ENCODE results near the gene VPS33A.
"Not testable (repeated sequence)": the region's sequence is repeated elsewhere in the genome, so short reads cannot be mapped to it uniquely, and the experiment has no call there.

VPS33A gene

DNA sequence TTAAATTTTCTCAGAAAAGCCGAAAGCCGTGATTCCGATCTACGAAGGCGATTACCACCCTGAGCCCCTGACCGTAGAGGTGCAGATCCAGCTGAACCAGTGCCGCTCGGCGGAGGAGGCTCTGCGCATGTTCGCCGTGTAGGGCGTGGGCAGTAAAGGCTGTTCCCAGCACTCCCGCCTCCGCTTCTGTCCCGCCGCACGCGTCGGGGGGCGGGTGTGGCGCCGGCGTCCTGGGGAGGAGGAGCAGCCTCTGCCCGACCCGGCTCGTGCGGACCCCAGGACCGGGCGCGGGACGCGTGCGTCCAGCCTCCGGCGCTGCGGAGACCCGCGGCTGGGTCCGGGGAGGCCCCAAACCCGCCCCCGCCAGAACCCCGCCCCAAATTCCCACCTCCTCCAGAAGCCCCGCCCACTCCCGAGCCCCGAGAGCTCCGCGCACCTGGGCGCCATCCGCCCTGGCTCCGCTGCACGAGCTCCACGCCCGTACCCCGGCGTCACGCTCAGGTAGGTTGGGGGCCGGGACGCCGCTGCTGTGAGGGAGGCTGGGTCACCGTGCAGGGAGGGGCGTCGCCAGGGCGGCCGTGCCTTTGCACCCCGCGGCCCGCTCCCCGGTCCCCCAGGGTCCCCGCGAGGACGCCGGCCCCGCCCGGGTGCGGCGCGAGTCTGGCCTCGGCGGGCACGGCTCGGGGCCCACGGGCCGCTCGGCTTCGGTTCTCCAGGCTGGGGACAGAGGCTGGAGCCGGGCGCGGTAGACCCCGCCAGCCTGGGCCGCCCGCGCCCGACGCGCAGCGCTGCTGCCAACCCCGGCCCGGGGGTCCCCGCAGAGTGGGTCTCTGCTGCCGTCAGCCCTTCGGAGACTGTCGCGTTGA lies 62.8 kb downstream of the VPS33A start, which contains the start of gene B3GNT4:
B3GNT4 (plus strand) TSS at position 409 of the 866 bp plus-strand sequence. CDS start 910 bp downstream, outside the sequence.
- peak; percentile 60 for DNase-seq

- DNase-seq, result not testable (repeated sequence)
Observed at GRCh38 chr12:122202811-122203210, 63.5 kb downstream of the VPS33A start.

DNA sequence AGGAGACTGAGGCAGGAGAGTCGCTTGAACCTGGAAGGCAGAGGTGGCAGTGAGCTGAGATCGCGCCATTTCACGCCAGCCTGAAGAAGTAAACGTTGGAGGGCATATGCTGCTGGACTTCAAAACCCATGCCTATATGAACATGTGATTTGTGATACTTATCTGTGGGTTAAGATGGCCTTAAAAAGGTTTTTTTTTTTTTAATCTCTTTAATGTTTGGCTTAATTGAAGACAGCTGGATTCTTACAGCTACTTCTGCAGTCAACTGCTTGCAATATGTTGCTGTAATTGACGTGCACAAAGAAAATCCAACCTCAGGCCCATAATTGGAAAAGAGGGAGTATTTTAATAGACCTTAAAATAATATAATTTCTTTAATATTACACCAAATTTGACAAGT lies 64.3 kb downstream of the VPS33A start:
- DNase-seq, result no peak

DNA sequence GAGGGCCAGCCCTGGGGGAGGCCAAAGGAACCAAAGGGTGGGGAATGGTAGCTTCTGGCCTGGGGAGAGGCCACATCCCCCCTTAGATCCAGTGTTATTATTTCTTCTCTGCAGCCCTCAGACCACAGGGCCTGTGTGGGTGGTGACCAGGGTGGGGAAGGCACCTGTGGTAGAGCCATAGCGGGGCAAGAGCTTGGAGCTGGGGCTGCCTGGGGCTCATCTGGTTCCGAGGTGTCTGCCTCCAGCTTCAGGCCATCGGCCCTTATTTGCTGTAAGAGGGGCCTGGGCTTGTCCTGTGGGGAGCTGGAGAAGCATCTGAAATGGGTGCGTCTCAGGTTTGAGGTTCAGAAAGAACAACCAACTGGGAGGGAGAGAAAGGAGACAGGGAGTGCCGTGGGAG lies 64.9 kb downstream of the VPS33A start:
- no peak for DNase-seq

DNA sequence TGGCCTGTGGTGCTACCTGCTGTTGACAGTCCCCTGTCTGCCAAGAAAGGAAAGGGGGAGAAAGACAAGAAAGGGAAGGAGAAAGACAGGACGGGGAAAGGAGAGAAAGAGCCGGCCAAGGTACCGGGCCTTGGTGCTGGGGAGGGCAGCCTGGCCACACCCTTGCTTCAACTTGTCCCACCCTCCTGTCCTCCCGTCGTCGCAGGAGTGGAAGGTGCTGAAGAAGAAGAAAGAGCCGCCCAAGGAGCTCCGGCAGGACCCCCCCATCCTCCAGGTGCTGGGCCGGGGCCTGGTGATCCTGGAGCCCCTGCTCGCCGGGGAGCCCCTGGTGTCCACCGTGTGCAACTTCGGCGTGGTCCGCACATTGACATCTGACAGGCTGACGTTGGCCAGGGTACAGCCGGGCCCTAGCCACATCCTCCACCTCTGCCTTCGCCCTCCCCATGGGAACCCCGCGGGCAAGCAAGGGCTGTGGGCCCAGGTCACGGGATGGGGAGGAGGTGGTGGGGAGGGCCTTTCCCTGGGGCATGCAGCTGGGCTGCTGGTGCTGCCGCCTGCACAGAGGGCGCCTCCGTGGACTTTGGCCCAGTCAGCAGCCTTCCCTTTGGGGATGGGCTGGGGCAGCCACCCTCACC lies 65.6 kb downstream of the VPS33A start:
- no peak for DNase-seq

DNA sequence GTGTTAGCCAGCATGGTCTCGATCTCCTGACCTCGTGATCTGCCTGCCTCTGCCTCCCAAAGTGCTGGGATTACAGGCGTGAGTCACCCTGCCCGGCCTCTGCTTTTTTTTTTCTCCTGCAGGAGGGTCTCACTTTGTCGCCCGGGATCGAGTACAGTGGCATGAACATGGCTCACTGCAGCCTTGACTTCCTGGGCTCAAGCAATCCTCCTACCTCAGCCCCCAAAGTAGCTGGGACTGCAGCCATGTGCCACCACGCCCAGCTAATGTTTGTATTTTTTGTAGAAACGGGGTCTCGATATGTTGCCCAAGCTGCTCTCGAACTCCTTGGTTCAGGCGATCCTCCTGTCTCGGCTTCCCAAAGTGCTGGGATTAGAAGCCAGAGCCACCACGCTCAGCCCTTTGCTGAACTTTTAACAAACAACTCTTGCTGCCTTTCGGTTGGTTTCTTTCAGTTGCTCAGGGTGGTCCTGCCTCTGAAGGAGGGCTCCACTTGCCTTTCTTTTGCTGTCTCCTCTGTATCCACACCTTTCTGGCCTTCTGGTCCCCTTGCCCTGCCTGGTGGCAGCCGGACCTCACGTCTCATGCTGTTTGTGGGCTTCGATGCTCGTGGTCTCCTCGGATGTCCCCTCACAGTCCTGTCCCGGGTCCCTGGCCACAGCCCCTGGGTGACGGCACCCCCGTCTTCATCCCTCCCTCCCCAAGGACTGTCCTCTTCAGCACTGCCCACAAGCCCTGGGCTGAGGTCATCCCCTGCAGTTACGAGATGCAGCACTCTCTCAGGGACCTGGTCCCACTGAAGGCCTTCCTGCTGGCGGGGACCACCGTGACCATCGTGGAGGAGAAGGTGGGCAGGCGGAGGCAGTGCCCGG lies 66.6 kb downstream of the VPS33A start:
- no peak for DNase-seq

GRCh38 chr12:122197612-122197966 lies 68.7 kb downstream of the VPS33A start:
- no peak for DNase-seq

GRCh38 chr12:122195405-122195804 lies 70.9 kb downstream of the VPS33A start:
- no peak for DNase-seq

GRCh38 chr12:122194804-122195203 lies 71.5 kb downstream of the VPS33A start:
- DNase-seq, result no peak

- DNase-seq, result no peak
Observed at GRCh38 chr12:122192441-122192840, 73.9 kb downstream of the VPS33A start.

DNA sequence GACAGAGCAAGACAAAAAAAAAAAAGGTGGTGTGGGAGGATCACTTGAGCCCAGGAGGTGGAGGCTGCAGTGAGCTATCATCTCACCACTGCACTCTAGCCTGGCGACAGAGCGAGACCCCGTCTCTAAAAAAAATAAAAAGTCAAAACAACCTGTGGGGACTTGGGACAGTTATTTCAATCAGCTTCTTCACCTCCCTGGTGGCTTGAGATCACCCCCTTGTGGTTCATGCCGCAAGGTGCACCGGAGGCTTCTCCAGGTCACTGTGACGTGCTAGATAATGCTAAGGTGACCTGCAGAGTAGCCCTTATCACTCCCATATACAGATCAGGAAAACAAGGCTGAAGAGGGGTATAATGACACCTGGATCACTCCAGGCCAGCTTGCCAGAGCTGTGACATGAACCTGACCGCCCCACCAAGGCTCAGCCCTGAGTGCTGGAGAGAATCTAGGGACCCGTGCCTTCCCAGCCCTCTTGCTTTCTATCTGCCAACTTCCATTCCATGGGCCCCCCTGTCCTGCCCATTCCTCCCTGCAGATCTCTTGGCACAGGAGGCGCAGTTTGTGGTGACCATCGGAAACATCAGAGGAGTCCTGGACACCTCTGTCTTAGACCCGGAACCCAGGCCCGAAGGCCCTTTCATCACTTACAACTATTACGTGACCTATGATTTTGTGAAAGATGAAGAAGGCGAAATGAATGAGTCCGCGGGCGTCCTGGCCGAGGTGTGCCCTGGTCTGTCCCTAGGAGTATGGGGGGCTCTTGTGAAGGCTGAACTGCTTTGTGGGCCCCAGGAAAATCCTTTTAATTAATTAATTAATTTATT lies 75.2 kb downstream of the VPS33A start:
- DNase-seq, result peak; percentile 31

DNA sequence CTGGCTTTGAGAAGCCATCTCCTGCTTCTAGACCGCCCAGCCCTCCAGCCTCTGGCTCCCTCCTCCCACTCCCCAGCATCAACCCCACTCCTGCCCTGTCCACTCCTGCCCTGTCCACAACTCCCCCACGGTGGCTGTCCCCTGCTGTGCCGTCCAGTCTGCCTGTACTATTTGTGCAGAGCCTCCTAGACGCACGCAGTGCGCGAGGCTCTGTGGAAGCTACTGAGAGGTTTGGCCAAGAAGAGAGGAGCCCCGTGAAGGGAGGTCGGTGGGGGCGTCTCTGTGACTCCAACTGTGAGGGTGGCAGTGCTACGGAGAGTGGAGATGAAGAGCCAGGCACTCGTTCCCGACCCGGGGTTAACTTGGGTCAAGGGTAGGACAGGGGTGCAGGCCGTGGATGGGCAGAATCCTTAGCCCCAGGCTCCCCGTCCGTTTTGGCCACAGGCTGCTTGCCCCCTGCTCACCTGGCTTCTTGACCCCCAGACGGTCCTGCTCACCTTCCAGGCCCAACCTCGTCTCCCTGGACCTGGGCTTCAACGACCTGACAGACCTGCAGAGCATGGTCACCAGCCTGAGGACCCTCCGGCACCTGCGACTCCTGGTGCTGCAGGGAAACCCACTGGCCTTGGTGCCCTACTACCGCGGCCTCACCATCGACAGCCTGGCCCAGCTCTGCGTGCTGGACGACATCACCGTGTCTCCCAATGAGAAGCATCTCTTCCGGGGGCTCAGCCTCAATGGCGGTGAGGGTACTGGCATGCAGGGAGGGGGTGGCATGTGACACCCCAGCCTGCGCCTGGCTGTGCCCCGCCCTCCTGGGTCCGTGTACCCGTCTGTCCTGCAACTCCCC lies 76.4 kb downstream of the VPS33A start:
- no peak for DNase-seq

DNA sequence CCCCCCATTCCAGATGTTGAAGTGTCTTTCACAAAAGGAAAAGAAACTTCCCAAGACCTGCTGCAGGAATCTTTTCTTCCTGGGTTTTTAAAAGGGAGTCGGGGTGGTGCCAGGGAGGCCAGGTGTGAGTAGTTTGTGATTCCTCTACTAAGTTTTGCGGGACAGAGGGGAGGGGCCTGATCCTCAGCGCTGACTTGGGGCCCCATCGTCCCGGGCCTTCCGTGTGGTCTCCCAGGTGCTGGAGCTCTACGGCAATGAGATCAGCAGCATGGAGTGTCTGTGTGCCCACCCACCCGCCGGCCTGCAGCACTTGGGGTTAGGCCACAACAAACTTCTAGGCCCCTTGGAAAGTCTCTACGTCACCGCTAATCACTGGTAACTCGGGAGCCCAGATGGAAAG lies 78.8 kb downstream of the VPS33A start:
- no peak for DNase-seq

GRCh38 chr12:122185494-122186082 lies 80.7 kb downstream of the VPS33A start:
- no peak for DNase-seq

- DNase-seq, result no peak
Observed at GRCh38 chr12:122185079-122185478, 81.2 kb downstream of the VPS33A start.

DNA sequence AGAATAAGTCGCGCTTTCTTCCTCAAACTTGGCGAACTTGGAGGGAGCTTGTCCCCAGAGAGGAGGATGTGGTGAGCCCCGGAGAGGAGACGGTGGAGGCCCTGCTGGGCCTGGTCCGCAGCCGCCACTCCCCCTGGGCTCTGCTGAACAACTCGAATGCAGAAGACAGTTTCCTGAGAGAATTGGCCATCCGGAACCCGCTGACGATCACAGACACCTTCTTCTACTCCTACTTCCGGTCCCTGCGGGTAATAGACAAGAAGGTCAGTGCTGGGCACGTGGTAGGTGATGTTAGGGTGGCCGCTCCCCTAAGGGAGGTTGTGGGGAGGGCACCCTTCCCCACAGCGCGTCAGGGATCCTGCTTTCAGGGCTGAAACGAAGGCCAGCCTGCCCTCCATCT lies 81.8 kb downstream of the VPS33A start:
- no peak for DNase-seq

DNA sequence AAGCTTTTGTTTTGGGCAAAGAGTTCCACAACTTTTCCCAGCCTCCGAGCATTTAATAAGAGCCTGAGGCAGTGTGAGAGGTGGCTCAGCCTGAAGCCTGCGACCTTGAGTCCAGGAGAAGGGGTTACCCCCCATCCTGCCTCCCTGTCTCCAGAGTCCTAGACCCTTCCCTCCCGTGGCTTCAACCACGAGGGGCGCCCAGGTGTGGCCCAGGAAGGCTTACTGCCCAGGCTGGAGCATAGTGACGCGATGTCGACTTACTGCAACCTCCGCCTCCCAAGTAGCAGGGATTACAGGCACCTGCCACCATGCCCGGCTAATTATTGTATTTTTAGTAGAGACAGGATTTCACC lies 82.7 kb downstream of the VPS33A start:
- no peak for DNase-seq

DNA sequence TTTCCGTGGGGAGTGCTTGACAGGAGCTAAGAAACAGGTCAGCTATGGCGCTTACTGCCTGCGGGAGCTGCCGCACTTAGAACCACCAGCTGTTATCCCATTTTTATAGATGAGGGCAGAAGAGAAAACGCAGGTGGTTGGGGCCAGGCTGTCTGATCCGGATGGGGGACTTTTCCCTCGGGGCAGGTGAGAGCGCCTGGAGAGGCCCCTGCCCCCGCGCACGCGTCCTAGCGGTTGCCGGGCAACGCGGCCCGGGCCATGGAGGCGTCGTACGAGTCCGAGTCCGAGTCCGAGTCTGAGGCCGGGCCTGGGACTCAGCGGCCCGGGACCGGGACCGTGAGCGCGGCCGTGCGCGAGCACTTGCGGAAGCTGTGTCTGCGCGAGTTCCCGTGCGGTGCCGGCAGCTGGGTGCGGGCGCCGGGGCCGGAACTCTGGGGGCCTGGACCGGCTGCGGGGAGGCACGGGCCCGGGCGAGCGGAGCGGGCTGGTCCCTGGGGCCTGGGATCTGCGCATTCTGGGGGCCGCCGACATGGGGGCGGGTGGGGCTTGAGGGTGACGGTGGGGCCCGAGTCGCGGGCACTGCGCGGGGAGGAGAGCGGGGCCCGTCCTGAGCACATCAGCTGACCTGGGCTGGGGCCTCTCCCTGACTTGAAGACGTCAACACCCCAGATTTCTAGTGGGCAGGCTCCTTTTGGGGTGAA lies 83.3 kb downstream of the VPS33A start, which contains the start of gene LRRC43:
LRRC43 (plus strand) TSS at position 237 of the 701 bp plus-strand sequence; CDS start at position 259, 22 bp downstream.
- DNase-seq, result no peak

All from effector CD4-positive, alpha-beta T cell (primary cell).